Heart right ventricle (tissue), 16 donors: ENCODE measurements around the gene ENOX1. TPM values are rescaled to one million over a fixed set of nuclear protein-coding genes. Genes with fewer than 3 reads are reported as not detected.

ENCODE experiments used
- ATAC-seq, 8 donors: fragments of 200-7000 bp; cut with Tn5 transposase; one replicate each; pipeline ENCODE4 v1.9.1; 2020; ENCODE audit warnings: mild to moderate bottlenecking in 8 of 8, moderate library complexity in 8 of 8, moderate number of reproducible peaks in 1 of 8
- DNase-seq, 2 donors: peaks; one replicate each; pipeline ENCODE4 v3.0.0-alpha.2; 2020
- H3K27ac ChIP-seq, 10 donors: fragments of 200-600 bp; sonication (generic) in 2 of 10; one replicate each; pipeline versions ENCODE4 v1.5.0 to v1.8.0; 2020 to 2022; ENCODE audit warnings: mild to moderate bottlenecking in 3 of 10
- H3K27me3 ChIP-seq, 7 donors: fragments of 200-600 bp; one replicate each; pipeline ENCODE4 v1.8.0; 2021 to 2022; ENCODE audit warnings: mild to moderate bottlenecking in 2 of 7
- H3K36me3 ChIP-seq, 9 donors: fragments of 200-600 bp; sonication (generic) in 1 of 9; one replicate each; pipeline versions ENCODE4 v1.5.0 to v1.8.0; 2020 to 2022; ENCODE audit warnings: mild to moderate bottlenecking in 2 of 9
- H3K4me1 ChIP-seq, 9 donors: fragments of 200-600 bp; sonication (generic) in 1 of 9; one replicate each; pipeline versions ENCODE4 v1.5.0 to v1.8.0; 2020 to 2022; ENCODE audit warnings: mild to moderate bottlenecking in 4 of 9
- H3K4me3 ChIP-seq, 10 donors: fragments of 200-600 bp; sonication (generic) in 2 of 10; one replicate each; pipeline versions ENCODE4 v1.5.0 to v1.8.0; 2020 to 2022; ENCODE audit warnings: mild to moderate bottlenecking in 7 of 10, moderate library complexity in 2 of 10
- H3K9me3 ChIP-seq, 11 donors: fragments of 200-600 bp in 10 of 11; sonication (generic) in 2 of 11; one replicate each; pipeline versions ENCODE4 v1.5.0 to v1.8.0; 2013 to 2022; ENCODE audit warnings: mild to moderate bottlenecking in 2 of 11, control low read depth in 1 of 11, moderate library complexity in 1 of 11
- CTCF ChIP-seq, 9 donors: fragments of 200-600 bp; sonication (generic) in 2 of 9; IDR thresholded peaks; one replicate each; pipeline versions ENCODE4 v1.5.0 to v1.8.0; 2021 to 2022; ENCODE audit warnings: antibody characterized with exemption in 9 of 9, mild to moderate bottlenecking in 5 of 9, moderate library complexity in 1 of 9
- WGBS, 2 donors: extraction: QIAGEN DNeasy Blood & Tissue Kit; methylation state at CpG; one replicate each; pipeline ENCODE4 v1.1.7; 2013; ENCODE audit warnings: inconsistent platforms in 1 of 2; 5-methylcytosine and 5-hydroxymethylcytosine counted together
- intact Hi-C, 10 donors: fragments of 100-400 bp; cut with DNase I; formaldehyde crosslinking; loops; one replicate each; pipeline versions ENCODE4 v1.11.1 to v1.14.2; 2022
- polyA plus RNA-seq, 2 donors: library from polyadenylated mRNA; stranded (reverse); fragments of 200-250 nt; gene quantifications; one replicate each; pipeline ENCODE4 v1.2.3, GENCODE V29; 2013
- total RNA-seq, 10 donors: library from RNA; stranded (reverse); fragmentation: NEBNext Ultra II Directional in 3 of 10; extraction: Animal tissue kit (Norgen Biotek cat#: 25700) in 3 of 10; gene quantifications; one replicate each; pipeline versions ENCODE4 v1.2.1 to v1.2.4, GENCODE V29; 2021 to 2023
- donor health status: Arrhythmogenic right ventricular cardiomyopathy.
- donor health status: ischemic (EF 13 %, LVEDD 7.1; RV severe dilation, severe dysfunction).
- donor health status: healthy with polysubstance abuse.
- donor health status: DM: no; HTN: yes; CAD: no.
- donor health status: DM: no; HTN: no; CAD: no.
- donor health status: ischemic (EF 25% LVEDD 6.9; RV normal size, moderate dysfunction).
- donor health status: ischemic (EF 25% LVEDD 5.7; RV mildly dilated, moderate dysfunction).
- donor health status: healthy.
- donor health status: DM: yes; HTN: yes; CAD: no.
- donor health status: Ischemic cardiomyopathy.
- donor health status: ischemic (EF 35%, LVEDD 5.7; RV mildly dilated, moderate dysfunction).
- donor health status: nonischemic (EF 11% LVEDD 7.7; RV severe dilation, severe dysfunction).
- donor health status: DM: yes; HTN: yes; CAD: no.
- donor health status: PGD.
- donor health status: ischemic (EF 29% LVEDD 5.4; RV normal size, mild dysfunction).
- donor health status: nonischemic (EF 23%, LVEDD 6.1; RV moderate dilation, normal function).

The ENOX1 gene
- total and polyA plus RNA-seq, 12 donors: 2.0 to 10.4 (median 7.1) TPM

- WGBS, 2 donors: 92% methylated on average over 4 of the region's 4 CpGs
These were observed 572.6 kb downstream of the ENOX1 start for GRCh38 chr13:43214124-43214523.

GRCh38 chr13:43206838-43207237 lies 579.9 kb downstream of the ENOX1 start:
- intact Hi-C loops: no loop called here
- DNase-seq (no peak), ATAC-seq (no peak)
- Histone ChIP-seq H3K36me3 (no peaks in the 10 kb centered on the region), H3K9me3 (peaks cover 0 to 16% (median 2%) of the 10 kb centered on the region in 11 donors), H3K27me3 (no peaks in the 10 kb centered on the region), H3K4me3 (no peak overlapping the region), H3K4me1 (no peaks in the 10 kb centered on the region), H3K27ac (no peak overlapping the region)
- TF ChIP-seq CTCF (IDR thresholded peaks at IDR 0.05): no peak

More at GRCh38 chr13:43214124-43214523, 572.6 kb downstream of the ENOX1 start:
- H3K27me3 ChIP-seq: no peaks in the 10 kb centered on the region
- intact Hi-C loops: no loop called here
- H3K36me3 ChIP-seq: no peaks in the 10 kb centered on the region
- DNase-seq: no peak
- no peak overlapping the region for H3K27ac ChIP-seq
- no peak overlapping the region for H3K4me3 ChIP-seq
- TF ChIP-seq CTCF (IDR thresholded peaks at IDR 0.05): no peak
- no peak for ATAC-seq
- no peaks in the 10 kb centered on the region for H3K4me1 ChIP-seq
- H3K9me3 ChIP-seq: no peaks in the 10 kb centered on the region

GRCh38 chr13:43205416-43205815 lies 581.4 kb downstream of the ENOX1 start:
- intact Hi-C loops: no loop called here
- TF ChIP-seq CTCF (IDR thresholded peaks at IDR 0.05): no peak
- Histone ChIP-seq H3K27me3 (no peaks in the 10 kb centered on the region), H3K4me1 (no peaks in the 10 kb centered on the region), H3K9me3 (peaks cover 0 to 18% (median 2%) of the 10 kb centered on the region in 11 donors), H3K36me3 (no peaks in the 10 kb centered on the region), H3K27ac (no peak overlapping the region), H3K4me3 (no peak overlapping the region)
- ATAC-seq (no peak), DNase-seq (no peak)
- WGBS, 2 donors: 92 to 97% methylated on average over 4 of the region's 4 CpGs

GRCh38 chr13:43204591-43204990 lies 582.2 kb downstream of the ENOX1 start:
- no peak overlapping the region for H3K4me3 ChIP-seq
- H3K27me3 ChIP-seq: no peaks in the 10 kb centered on the region
- H3K36me3 ChIP-seq: no peaks in the 10 kb centered on the region
- TF ChIP-seq CTCF (IDR thresholded peaks at IDR 0.05): no peak
- H3K4me1 ChIP-seq: peaks cover 0 to 3% (median 0%) of the 10 kb centered on the region in 9 donors
- no peak overlapping the region for H3K27ac ChIP-seq
- H3K9me3 ChIP-seq: peaks cover 0 to 18% (median 2%) of the 10 kb centered on the region in 11 donors
- 93 to 94% methylated on average over 2 of the region's 2 CpGs for WGBS, 2 donors
- DNase-seq (no peak), ATAC-seq (no peak)
- intact Hi-C loops: loop anchor here in 1 of 10 donors (5.0 kb wide), 1 partner anchor 63 kb away; no protein-coding TSS in a partner anchor
